HG02938 (cell line): Measurements from ENCODE around the gene CSRNP2.
"Not testable (repeated sequence)": the region's sequence is repeated elsewhere in the genome, so short reads cannot be mapped to it uniquely, and the experiment has no call there.

ENCODE experiments used
- ATAC-seq: cut with Tn5 transposase; IDR thresholded peaks from one replicate; pipeline ENCODE4 v1.9.1; 2021; ENCODE audit warnings: mild to moderate bottlenecking, moderate library complexity; ENCODE audit not compliant: unreplicated experiment

Gene CSRNP2

GRCh38 chr12:51028813-51029150 lies 54.6 kb downstream of the CSRNP2 start:
- no peak for ATAC-seq

DNA sequence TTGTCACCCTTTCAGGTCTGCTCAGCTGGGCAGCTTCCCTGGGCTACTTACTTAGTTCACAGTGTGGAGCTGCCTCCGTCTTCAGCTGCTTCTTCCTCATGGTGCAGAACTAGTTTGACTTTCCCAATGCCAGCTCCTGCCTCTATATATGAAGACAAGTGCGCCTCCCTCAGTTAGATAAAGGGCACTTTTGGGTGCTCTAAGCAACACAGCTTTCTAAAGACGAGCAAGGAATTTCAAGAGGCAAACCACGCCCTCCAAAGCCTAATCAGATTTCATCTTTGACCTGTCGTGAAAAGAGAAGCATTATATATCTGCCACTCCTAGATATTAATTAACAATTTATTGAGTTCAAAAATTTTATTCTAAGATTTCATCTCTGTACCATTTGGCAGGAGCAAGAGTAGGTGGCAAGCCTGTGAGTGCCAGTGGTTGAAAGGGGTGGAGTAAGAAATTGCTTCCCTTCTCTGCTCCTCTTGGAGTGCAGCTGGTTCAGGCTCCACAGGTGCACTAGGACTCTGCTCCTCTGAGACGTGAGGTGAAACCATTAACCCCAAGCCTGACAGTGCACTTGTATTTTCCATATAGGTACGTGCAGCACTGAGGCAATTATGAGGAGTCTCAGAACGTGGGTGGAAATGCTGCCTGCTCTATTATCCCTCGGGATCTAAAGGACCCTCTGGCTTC lies 55.1 kb downstream of the CSRNP2 start:
- ATAC-seq = no peak

GRCh38 chr12:51027342-51027835 lies 56.0 kb downstream of the CSRNP2 start:
- ATAC-seq = no peak

GRCh38 chr12:51025836-51026638 lies 57.4 kb downstream of the CSRNP2 start, which contains the start of gene SLC11A2:
SLC11A2 (minus strand) TSS chr12:51026384; CDS start chr12:51010728, 15,656 bp downstream.
- peak; percentile 89 for ATAC-seq

- no peak for ATAC-seq
These were observed 58.0 kb downstream of the CSRNP2 start for GRCh38 chr12:51025338-51025835.

- no peak for ATAC-seq
These were observed 59.6 kb downstream of the CSRNP2 start for GRCh38 chr12:51023625-51024382.

GRCh38 chr12:51021694-51022093 lies 61.7 kb downstream of the CSRNP2 start:
- ATAC-seq = no peak

DNA sequence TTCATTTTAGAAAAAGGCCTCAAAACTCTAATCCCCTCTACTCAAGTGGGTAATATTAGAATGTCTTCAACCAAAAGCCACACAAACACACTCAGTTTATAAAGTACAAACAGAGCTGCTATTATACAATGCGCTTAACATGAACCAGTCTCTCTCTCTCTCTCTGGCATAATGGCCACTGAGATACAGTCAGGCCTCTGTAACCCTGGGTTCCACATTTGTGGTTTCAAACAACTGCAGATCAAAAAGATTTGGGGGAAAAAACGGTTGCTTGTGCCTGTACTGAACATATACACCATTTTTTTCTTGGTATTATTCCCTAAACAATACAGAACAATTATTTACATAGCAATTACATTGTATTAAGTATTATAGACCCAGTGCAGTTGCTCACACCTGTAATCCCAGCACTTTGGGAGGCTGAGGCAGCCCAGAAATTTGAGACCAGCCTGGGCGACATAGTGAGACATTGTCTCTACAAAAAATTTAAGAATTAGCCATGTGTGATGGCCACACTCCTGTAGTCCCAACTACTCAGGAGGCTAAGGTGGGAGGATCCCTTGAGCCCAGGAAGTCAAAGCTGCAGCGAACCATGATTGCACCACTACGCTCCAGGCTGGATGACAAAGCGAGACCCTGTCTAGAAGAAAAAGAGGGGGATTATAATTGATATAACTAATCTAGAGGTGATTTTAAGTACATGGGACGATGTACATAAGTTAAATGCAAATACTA lies 62.8 kb downstream of the CSRNP2 start:
- no peak for ATAC-seq

DNA sequence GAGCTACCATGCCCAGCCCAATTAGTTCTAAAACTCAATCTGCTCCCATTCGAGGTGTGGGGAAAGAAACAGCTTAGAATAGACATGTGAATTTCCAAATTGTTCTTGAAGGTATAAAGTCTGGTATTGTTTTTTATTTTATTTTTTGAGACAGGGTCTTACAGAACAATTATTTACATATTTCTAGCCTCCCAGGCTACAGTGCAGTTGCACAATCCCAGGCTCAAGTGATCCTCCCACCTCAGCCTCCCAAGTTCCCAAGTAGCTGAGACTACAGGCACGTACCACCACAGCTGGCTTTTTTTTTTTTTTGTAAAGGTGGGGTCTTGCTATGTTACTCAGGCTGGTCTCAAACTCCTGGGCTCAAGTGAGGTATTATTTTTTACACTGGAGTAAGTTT lies 63.5 kb downstream of the CSRNP2 start:
- ATAC-seq = no peak

DNA sequence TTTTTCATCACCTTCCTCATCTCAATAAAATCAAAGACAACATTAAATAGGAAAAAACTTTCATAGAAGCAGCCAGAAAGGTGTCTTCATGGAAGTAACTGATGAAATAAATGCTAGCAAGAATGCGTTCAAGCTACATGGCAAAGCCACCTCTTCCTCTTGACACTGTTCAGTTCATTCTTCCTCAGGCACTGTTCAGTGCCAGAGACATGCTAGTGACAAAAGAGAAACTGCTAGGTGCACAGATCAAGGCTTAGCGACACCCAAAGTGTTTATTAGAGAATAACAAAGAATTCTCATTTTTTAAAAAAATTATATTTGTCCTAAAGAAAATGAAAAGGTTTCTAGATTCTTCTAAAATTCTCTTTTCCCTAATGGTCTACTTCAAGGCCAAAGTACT lies 64.4 kb downstream of the CSRNP2 start:
- no peak for ATAC-seq

DNA sequence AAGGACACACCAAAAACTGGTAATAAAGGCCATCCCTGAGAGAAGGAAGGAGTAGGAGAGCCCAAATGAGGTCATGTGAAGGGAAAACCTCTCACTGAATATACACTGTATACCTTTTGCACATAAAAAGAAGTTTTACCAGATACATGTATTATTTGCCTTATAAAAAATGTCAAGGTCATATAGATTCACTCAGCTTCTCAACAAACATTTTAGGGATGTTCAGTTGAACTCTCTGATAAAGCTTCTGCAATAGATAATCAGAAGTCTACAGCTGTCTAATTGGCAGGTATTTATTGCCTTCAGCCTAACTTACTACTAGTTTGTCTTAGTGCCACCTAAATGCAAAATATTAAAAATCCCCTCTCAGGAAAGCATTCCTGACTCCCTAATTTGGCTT lies 65.9 kb downstream of the CSRNP2 start:
- ATAC-seq = no peak

DNA sequence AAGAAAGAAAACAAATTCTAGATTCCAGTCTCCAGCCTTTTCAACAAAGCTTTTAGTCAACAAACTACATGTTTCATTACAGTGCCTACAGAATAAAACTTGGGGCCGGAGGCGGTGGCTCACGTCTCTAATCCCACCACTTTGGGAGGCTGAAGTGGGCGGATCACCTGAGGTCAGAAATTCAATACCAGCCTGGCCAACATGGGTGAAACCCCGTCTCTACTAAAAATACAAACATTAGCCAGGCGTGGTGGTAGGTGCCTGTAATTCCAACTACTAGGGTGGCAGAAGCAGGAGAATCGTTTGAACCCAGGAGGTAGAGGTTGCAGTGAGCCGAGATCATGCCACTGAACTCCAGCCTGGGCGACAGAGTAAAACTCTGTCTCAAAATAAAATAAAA lies 68.9 kb downstream of the CSRNP2 start:
- not testable (repeated sequence) for ATAC-seq

DNA sequence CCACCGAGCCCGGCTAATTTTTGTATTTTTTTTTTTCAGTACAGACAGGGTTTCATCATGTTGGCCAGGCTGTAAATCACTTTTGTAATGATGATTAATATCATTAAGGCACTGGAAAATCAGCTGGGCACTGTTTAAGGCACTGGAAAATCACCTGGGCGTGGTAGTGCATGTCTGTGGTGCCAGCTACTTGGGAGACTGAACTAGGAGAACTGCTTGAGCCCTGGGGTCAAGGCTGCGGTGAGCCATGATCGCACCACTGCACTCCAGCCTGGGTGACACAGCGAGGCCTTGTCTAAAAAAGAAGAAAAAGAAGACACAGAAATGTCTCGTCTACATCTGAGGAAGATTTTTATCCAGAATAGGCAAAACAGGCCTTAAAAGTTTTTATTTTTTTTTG lies 70.0 kb downstream of the CSRNP2 start:
- no peak for ATAC-seq

- no peak for ATAC-seq
These were observed 70.7 kb downstream of the CSRNP2 start for GRCh38 chr12:51012570-51013236.

DNA sequence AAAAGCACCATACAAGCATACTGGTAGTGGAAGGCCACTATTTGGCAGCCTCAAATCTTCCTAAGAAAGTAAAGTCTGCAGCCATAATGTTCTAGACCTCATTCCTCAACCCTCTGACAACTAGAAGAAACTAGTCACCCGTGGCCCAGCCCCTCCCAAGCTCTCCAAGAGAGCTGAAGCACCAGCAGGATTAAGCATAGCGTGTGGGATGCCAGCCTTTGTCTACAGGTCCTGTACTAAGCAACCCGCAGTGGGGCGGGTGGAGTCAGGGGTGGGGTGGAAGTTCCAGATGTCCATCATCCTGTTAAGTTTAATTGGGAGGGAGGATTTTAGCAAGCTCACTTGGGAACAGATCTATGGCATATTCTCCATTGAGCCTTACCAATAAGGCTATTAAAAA lies 71.4 kb downstream of the CSRNP2 start:
- no peak for ATAC-seq
